A673 (cell line): ENCODE data around the gene ZNF668. TPM values are rescaled to one million over a fixed set of nuclear protein-coding genes. Genes with fewer than 3 reads are reported as not detected.

Experiments
- BruUV-seq: library from RNA; stranded (reverse); fragments of 400-500 nt; replicated peaks from 2 replicates; lab custom pipeline; 2021; lab: Mats Ljungman, UMichigan
- CTCF ChIA-PET: fragments of 300-600 bp; sonication (Branson Sonifier 250); formaldehyde crosslinking; loops from one replicate; lab custom pipeline; 2022; ENCODE audit warnings: antibody characterized with exemption; lab: Charles Lee
- POLR2A ChIA-PET: fragments of 300-600 bp; sonication (Branson Sonifier 250); formaldehyde crosslinking; loops from one replicate; lab custom pipeline; 2022; ENCODE audit warnings: antibody characterized with exemption; ENCODE audit not compliant: low non-redundant PET; lab: Charles Lee
- DNase-seq: peaks from one replicate; pipeline ENCODE4 v3.0.0-alpha.2; 2015; ENCODE audit warnings: low spot score
- H3K27ac ChIP-seq: fragments of 200-600 bp; sonication (generic); 2 replicates; pipeline ENCODE4 v1.5.1; 2016; ENCODE audit warnings: mixed run types, low read depth, mild to moderate bottlenecking, mixed read lengths, antibody characterized with exemption, low read length; ENCODE audit not compliant: poor library complexity, severe bottlenecking
- H3K27me3 ChIP-seq: fragments of 200-600 bp; sonication (generic); replicated peaks from 2 replicates; pipeline ENCODE4 v1.6.1; 2017; ENCODE audit warnings: mixed run types, low read depth, mild to moderate bottlenecking, mixed read lengths, antibody characterized with exemption, low read length; ENCODE audit not compliant: insufficient read depth, poor library complexity
- H3K36me3 ChIP-seq: fragments of 200-600 bp; sonication (generic); 2 replicates; pipeline ENCODE4 v1.6.1; 2016; ENCODE audit warnings: mixed run types, mild to moderate bottlenecking, mixed read lengths, antibody characterized with exemption, low read length; ENCODE audit not compliant: insufficient read depth, poor library complexity, severe bottlenecking
- H3K4me1 ChIP-seq: fragments of 200-600 bp; sonication (generic); 2 replicates; pipeline ENCODE4 v1.6.1; 2017; ENCODE audit warnings: mixed run types, mild to moderate bottlenecking, mixed read lengths, antibody characterized with exemption, low read length; ENCODE audit not compliant: insufficient read depth, poor library complexity, severe bottlenecking
- H3K4me3 ChIP-seq: fragments of 200-600 bp; sonication (generic); 2 replicates; pipeline ENCODE4 v1.5.1; 2016; ENCODE audit warnings: low read depth, mixed run types, mild to moderate bottlenecking, mixed read lengths, low read length; ENCODE audit not compliant: poor library complexity, severe bottlenecking
- H3K9me3 ChIP-seq: fragments of 200-600 bp; sonication (generic); 2 replicates; pipeline ENCODE4 v1.6.1; 2016; ENCODE audit warnings: mixed run types, low read depth, mild to moderate bottlenecking, mixed read lengths, antibody characterized with exemption, low read length; ENCODE audit not compliant: poor library complexity, severe bottlenecking
- EZH2 ChIP-seq: fragments of 200-600 bp; sonication (generic); IDR thresholded peaks from 2 replicates; pipeline ENCODE4 v1.6.1; 2017; ENCODE audit warnings: borderline replicate concordance, low read depth, mild to moderate bottlenecking, mixed read lengths, antibody characterized with exemption, low read length; ENCODE audit not compliant: poor library complexity, severe bottlenecking
- intact Hi-C: fragments of 100-400 bp; cut with micrococcal nuclease; formaldehyde crosslinking; loops from one replicate; pipeline ENCODE4 v1.10.0; 2022; ENCODE audit not compliant: unreplicated experiment
- total RNA-seq: library from RNA; stranded (reverse); gene quantifications from 2 replicates; pipeline ENCODE4 v1.2.3, GENCODE V29; 2021
- TF ChIP-seq, protein P1 (sequence below): fragments of 300-800, 200-600 bp; sonication (generic); conservative IDR thresholded peaks from 2 replicates; pipeline ENCODE4 v1.5.1; 2017; ENCODE audit warnings: low read depth, mild to moderate bottlenecking, antibody characterized with exemption, low read length, moderate library complexity, mixed read lengths

Gene ZNF668
- total RNA-seq, 1 experiment from 2014 or later: 19.8 TPM

DNA sequence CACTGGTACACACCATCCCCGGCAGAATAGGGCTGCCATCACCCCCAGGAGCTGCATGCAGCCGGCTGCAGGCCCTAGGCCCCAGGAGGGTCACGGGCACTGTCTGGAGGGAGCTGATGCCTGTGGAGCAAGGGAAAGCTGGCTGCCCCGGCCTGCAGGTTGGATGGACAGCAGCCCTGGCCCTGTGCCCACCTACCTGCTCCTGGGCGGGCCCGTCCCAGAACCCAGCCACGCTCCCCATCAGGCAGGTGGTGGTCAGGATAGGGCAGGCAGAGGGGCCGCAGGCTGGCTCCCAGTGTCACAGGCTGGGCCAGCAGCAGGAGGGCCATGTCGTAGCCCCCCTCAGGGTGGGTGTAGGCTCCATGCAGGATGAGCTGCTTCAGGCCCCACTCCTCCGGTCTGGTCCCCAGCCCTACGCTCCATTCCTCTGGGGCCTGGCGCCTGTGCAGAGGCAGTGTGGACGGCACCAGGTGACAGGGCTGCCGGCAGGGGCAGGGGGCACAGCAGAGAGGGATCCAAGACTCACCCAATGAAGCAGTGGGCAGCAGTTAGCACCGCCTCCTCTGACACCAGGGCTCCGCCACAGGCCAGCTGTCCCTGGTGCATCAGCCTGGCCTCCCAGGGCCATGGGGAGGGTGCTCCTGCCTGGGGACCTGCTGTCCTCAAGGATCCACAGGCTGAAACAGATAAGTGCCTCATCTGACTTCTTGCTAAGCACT is 10.7 kb upstream of the ZNF668 start:
- BruUV-seq: no TSS peak
- intact Hi-C loops: loop anchor here (10.0 kb wide), 1 partner anchor 790 kb away; the partner anchor contains the start of gene ZNF267
- H3K27me3 ChIP-seq: no peaks in the 10 kb centered on the region
- H3K36me3 ChIP-seq: peaks cover 23% of the 10 kb centered on the region
- no peak for TF ChIP-seq EZH2
- no peak overlapping the region for H3K4me3 ChIP-seq
- no peaks in the 10 kb centered on the region for H3K9me3 ChIP-seq
- H3K27ac ChIP-seq: no peak overlapping the region
- CTCF ChIA-PET: no interaction called here
- H3K4me1 ChIP-seq: no peaks in the 10 kb centered on the region
- no peak for DNase-seq
- POLR2A ChIA-PET: no interaction called here

DNA sequence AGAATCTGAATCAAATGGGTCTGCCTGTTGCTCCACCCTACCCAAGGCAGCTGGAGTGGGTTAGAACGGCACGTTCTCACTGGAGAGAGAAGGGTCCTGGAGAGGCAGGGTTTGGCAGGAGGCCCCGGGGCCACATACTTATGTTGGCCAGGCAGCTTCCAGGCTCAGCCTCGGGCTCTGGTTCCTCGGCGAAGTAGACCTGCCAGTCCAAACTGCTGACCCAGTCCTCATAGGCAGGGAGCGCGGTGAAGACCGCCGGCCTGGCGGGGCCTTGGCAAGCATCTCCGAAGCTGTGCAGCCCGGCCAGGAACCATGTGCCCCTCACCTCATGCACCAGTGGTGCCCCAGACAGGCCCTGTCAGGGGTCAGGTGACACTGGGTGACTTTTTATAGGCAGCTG is 9.9 kb upstream of the ZNF668 start:
- Histone ChIP-seq H3K4me3 (no peak overlapping the region), H3K9me3 (no peaks in the 10 kb centered on the region), H3K36me3 (peaks cover 27% of the 10 kb centered on the region), H3K27ac (no peak overlapping the region), H3K4me1 (no peaks in the 10 kb centered on the region), H3K27me3 (no peaks in the 10 kb centered on the region)
- TF ChIP-seq, protein P1, sequence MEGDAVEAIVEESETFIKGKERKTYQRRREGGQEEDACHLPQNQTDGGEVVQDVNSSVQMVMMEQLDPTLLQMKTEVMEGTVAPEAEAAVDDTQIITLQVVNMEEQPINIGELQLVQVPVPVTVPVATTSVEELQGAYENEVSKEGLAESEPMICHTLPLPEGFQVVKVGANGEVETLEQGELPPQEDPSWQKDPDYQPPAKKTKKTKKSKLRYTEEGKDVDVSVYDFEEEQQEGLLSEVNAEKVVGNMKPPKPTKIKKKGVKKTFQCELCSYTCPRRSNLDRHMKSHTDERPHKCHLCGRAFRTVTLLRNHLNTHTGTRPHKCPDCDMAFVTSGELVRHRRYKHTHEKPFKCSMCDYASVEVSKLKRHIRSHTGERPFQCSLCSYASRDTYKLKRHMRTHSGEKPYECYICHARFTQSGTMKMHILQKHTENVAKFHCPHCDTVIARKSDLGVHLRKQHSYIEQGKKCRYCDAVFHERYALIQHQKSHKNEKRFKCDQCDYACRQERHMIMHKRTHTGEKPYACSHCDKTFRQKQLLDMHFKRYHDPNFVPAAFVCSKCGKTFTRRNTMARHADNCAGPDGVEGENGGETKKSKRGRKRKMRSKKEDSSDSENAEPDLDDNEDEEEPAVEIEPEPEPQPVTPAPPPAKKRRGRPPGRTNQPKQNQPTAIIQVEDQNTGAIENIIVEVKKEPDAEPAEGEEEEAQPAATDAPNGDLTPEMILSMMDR: no peak
- no peak for TF ChIP-seq EZH2
- CTCF ChIA-PET: no interaction called here
- DNase-seq: no peak
- POLR2A ChIA-PET: no interaction called here
- intact Hi-C loops: loop anchor here (10.0 kb wide), 1 partner anchor 791 kb away; the partner anchor contains the start of gene ZNF267
- BruUV-seq: no TSS peak

DNA sequence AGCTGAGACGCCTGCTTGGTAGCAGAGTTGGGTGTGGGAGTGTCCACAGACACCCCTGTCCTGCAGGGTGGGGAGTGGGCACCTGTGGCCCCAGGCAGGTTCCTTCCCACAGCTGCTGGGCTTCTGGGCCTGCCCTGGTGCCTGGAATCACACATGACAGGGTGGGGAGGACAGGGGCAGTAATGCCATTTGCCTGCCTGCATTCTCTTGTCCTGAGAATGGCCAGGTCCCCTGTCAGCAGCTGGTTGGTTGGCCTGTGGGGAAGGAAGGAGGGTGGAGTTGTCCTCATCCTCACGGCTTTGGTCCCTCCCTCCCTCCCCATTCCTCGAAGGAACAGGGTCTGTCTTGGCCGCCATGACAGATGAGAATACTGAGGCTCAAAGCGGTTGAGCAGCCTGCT is 9.5 kb upstream of the ZNF668 start:
- BruUV-seq: no TSS peak
- no peak for DNase-seq

More for the DNA sequence above, 9.5 kb upstream of the ZNF668 start:
- TF ChIP-seq, protein P1: no peak
- no peak for TF ChIP-seq EZH2
- intact Hi-C loops: loop anchor here (10.0 kb wide), 1 partner anchor 791 kb away; the partner anchor contains the start of gene ZNF267
- Histone ChIP-seq H3K36me3 (peaks cover 31% of the 10 kb centered on the region), H3K27me3 (no peaks in the 10 kb centered on the region), H3K27ac (no peak overlapping the region), H3K4me1 (no peaks in the 10 kb centered on the region), H3K9me3 (no peaks in the 10 kb centered on the region), H3K4me3 (no peak overlapping the region)
- POLR2A ChIA-PET: interaction anchor here (0.6 kb wide), 1 partner anchor 18 kb away, joined by 4 read pairs; no protein-coding TSS in a partner anchor
- CTCF ChIA-PET: no interaction called here
